Mesendoderm (in vitro differentiated cells): ENCODE measurements around the gene TNFAIP1.

Source experiments
- DNase-seq: peaks from one replicate; pipeline ENCODE4 v3.0.0; 2013
- H2AK5ac ChIP-seq: 2 replicates; pipeline ENCODE4 v1.6.1; 2013; ENCODE audit warnings: low read length, inconsistent platforms
- H2BK120ac ChIP-seq: 2 replicates; pipeline ENCODE4 v1.6.1; 2013; ENCODE audit warnings: low read depth, mild to moderate bottlenecking, low read length, moderate library complexity, mixed read lengths
- H2BK15ac ChIP-seq: replicated peaks from 2 replicates; pipeline ENCODE4 v1.6.1; 2013; ENCODE audit warnings: low read depth, mild to moderate bottlenecking, moderate library complexity
- H2BK5ac ChIP-seq: 2 replicates; pipeline ENCODE4 v1.6.1; 2013; ENCODE audit warnings: low read length, inconsistent platforms
- H3K18ac ChIP-seq: 2 replicates; pipeline ENCODE4 v1.6.1; 2013; ENCODE audit warnings: mild to moderate bottlenecking, low read length, mixed read lengths
- H3K23ac ChIP-seq: one replicate; pipeline ENCODE4 v1.6.1; 2013; ENCODE audit warnings: low read length
- H3K27ac ChIP-seq: 2 replicates; pipeline ENCODE4 v1.5.1; 2013; ENCODE audit warnings: low read depth, mild to moderate bottlenecking, inconsistent platforms, low read length, moderate library complexity
- H3K27me3 ChIP-seq: 2 replicates; pipeline ENCODE4 v1.6.1; 2013; ENCODE audit warnings: low read length, control low read depth, mild to moderate bottlenecking, inconsistent platforms; ENCODE audit not compliant: insufficient read depth, poor library complexity
- H3K36me3 ChIP-seq: 2 replicates; pipeline ENCODE4 v1.6.1; 2013; ENCODE audit warnings: low read length, inconsistent platforms; ENCODE audit not compliant: control insufficient read depth, insufficient read depth
- H3K4ac ChIP-seq: one replicate; pipeline ENCODE4 v1.6.1; 2013; ENCODE audit warnings: low read depth, mild to moderate bottlenecking, low read length, moderate library complexity
- H3K4me1 ChIP-seq: 2 replicates; pipeline ENCODE4 v1.6.1; 2013; ENCODE audit warnings: low read depth, low read length, inconsistent platforms; ENCODE audit not compliant: control insufficient read depth
- H3K4me2 ChIP-seq: 2 replicates; pipeline ENCODE4 v1.6.1; 2013; ENCODE audit warnings: low read length
- H3K4me3 ChIP-seq: 2 replicates; pipeline ENCODE4 v1.5.1; 2013; ENCODE audit warnings: mild to moderate bottlenecking, low read length
- H3K56ac ChIP-seq: one replicate; pipeline ENCODE4 v1.6.1; 2013; ENCODE audit warnings: low read length
- H3K79me1 ChIP-seq: 2 replicates; pipeline ENCODE4 v1.6.1; 2013; ENCODE audit warnings: low read length, inconsistent platforms
- H3K79me2 ChIP-seq: 2 replicates; pipeline ENCODE4 v1.6.1; 2013; ENCODE audit warnings: mild to moderate bottlenecking, low read length; ENCODE audit not compliant: control insufficient read depth, insufficient read depth
- H3K9ac ChIP-seq: 2 replicates; pipeline ENCODE4 v1.6.1; 2013; ENCODE audit warnings: low read length, inconsistent platforms
- H4K5ac ChIP-seq: one replicate; pipeline ENCODE4 v1.6.1; 2013; ENCODE audit warnings: low read length
- H4K8ac ChIP-seq: one replicate; pipeline ENCODE4 v1.6.1; 2013; ENCODE audit warnings: low read depth, mild to moderate bottlenecking, control low read depth, low read length, moderate library complexity
- WGBS: extraction: QIAGEN DNeasy Blood & Tissue Kit; methylation state at CpG from one replicate; pipeline ENCODE4 v1.1.7; 2013; ENCODE audit warnings: low lambda C conversion rate, missing lambda C conversion rate; ENCODE audit not compliant: insufficient coverage; ENCODE audit errors: extremely low coverage; 5-methylcytosine and 5-hydroxymethylcytosine counted together

Gene TNFAIP1

GRCh38 chr17:28388106-28388505, 52.5 kb downstream of the TNFAIP1 start:
- peaks cover 2% of the 10 kb centered on the region for H3K27me3 ChIP-seq
- H4K5ac ChIP-seq = no peak overlapping the region
- DNase-seq = no peak
- H3K4ac ChIP-seq = no peak overlapping the region
- H2AK5ac ChIP-seq = no peak overlapping the region
- no CpG with 5 or more reads among the region's 11 CpGs for WGBS
- H3K4me3 ChIP-seq = no peak overlapping the region
- H2BK120ac ChIP-seq = no peak overlapping the region
- no peaks in the 10 kb centered on the region for H3K4me1 ChIP-seq
- H3K4me2 ChIP-seq = no peak overlapping the region
- H3K18ac ChIP-seq = no peak overlapping the region
- no peak overlapping the region for H2BK5ac ChIP-seq
- H3K79me1 ChIP-seq = no peaks in the 10 kb centered on the region
- H2BK15ac ChIP-seq = no peak overlapping the region
- H4K8ac ChIP-seq = no peak overlapping the region
- H3K27ac ChIP-seq = no peak overlapping the region
- H3K36me3 ChIP-seq = no peaks in the 10 kb centered on the region
- H3K56ac ChIP-seq = no peak overlapping the region
- no peaks in the 10 kb centered on the region for H3K79me2 ChIP-seq
- H3K9ac ChIP-seq = no peak overlapping the region
- H3K23ac ChIP-seq = no peak overlapping the region

DNA sequence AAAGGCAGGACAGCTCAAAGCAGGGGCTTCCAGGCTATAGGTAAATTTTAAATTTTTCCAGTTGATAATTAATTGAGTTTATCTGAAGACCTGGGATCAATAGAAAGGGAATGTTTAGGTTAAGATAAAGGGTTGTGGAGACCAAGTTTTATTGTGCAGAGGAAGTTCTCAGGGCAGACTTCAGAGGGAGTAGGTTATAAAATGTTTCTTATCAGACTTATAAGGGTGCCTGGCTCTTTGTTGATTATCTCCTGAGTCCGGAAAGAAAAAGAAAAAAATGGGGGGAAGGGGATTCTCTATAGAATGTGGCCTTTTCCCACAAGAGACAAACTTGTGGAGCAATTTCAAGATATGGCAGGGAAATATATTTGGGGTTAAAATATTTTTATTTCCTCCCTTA, 54.6 kb downstream of the TNFAIP1 start:
- H3K36me3 ChIP-seq = no peaks in the 10 kb centered on the region
- no peaks in the 10 kb centered on the region for H3K79me2 ChIP-seq
- H3K4ac ChIP-seq = no peak overlapping the region
- H3K9ac ChIP-seq = no peak overlapping the region
- WGBS = no CpG with 5 or more reads among the region's 1 CpG
- H3K4me1 ChIP-seq = peaks cover 11% of the 10 kb centered on the region
- no peak overlapping the region for H3K56ac ChIP-seq
- no peak overlapping the region for H4K8ac ChIP-seq
- DNase-seq = no peak
- H3K4me2 ChIP-seq = no peak overlapping the region
- H2AK5ac ChIP-seq = no peak overlapping the region
- H3K4me3 ChIP-seq = no peak overlapping the region
- no peak overlapping the region for H2BK120ac ChIP-seq
- no peaks in the 10 kb centered on the region for H3K79me1 ChIP-seq
- no peak overlapping the region for H2BK15ac ChIP-seq
- H2BK5ac ChIP-seq = no peak overlapping the region
- H3K23ac ChIP-seq = no peak overlapping the region
- H3K27me3 ChIP-seq = peaks cover 2% of the 10 kb centered on the region
- no peak overlapping the region for H4K5ac ChIP-seq
- no peak overlapping the region for H3K27ac ChIP-seq
- no peak overlapping the region for H3K18ac ChIP-seq

- Histone ChIP-seq H3K27ac (no peak overlapping the region), H3K4me3 (no peak overlapping the region), H3K23ac (no peak overlapping the region), H2BK120ac (no peak overlapping the region), H3K27me3 (no peaks in the 10 kb centered on the region), H3K18ac (no peak overlapping the region), H4K5ac (no peak overlapping the region), H3K56ac (no peak overlapping the region), H2BK15ac (no peak overlapping the region), H3K4me1 (peaks cover 14% of the 10 kb centered on the region), H2BK5ac (no peak overlapping the region), H2AK5ac (no peak overlapping the region), H3K79me1 (no peaks in the 10 kb centered on the region), H3K79me2 (no peaks in the 10 kb centered on the region), H4K8ac (no peak overlapping the region), H3K9ac (no peak overlapping the region), H3K36me3 (no peaks in the 10 kb centered on the region), H3K4me2 (no peak overlapping the region), H3K4ac (no peak overlapping the region)
- no CpG with 5 or more reads among the region's 2 CpGs for WGBS
- DNase-seq = no peak
Observed at GRCh38 chr17:28390563-28390962, 55.0 kb downstream of the TNFAIP1 start.

- Histone ChIP-seq H4K5ac (no peak overlapping the region), H2AK5ac (no peak overlapping the region), H3K27ac (no peak overlapping the region)
Observed at GRCh38 chr17:28390984-28391383, 55.4 kb downstream of the TNFAIP1 start.

DNA sequence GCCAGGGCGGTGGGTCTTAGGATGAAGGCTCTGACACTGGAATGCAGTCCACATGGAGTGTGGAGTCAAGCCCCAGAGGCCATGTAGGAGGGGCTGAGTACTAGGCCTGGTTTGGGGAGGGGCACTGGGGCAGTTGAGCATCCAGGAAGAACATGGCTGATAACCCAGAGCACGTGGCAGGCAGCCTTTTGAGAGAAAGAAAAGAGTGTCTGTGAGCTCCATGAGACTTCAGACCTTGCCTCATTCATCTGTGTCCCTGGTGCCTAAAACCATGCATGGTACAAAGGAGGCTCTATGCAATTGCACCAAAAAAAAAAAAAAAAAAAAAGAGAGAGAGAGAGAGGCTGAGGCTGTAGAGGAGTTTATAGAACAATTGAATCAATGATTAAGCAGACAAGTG, 55.8 kb downstream of the TNFAIP1 start:
- no peak for DNase-seq

More at GRCh38 chr17:28390984-28391383, 55.4 kb downstream of the TNFAIP1 start:
- no peak for DNase-seq
- Histone ChIP-seq H4K8ac (no peak overlapping the region), H3K18ac (no peak overlapping the region), H3K4me2 (no peak overlapping the region), H3K4me3 (no peak overlapping the region), H3K23ac (no peak overlapping the region), H3K79me1 (no peaks in the 10 kb centered on the region), H2BK15ac (no peak overlapping the region), H3K27me3 (no peaks in the 10 kb centered on the region), H3K36me3 (no peaks in the 10 kb centered on the region), H3K79me2 (no peaks in the 10 kb centered on the region), H3K56ac (no peak overlapping the region), H2BK5ac (no peak overlapping the region), H3K4ac (no peak overlapping the region), H3K4me1 (peaks cover 19% of the 10 kb centered on the region), H3K9ac (no peak overlapping the region), H2BK120ac (no peak overlapping the region)
- no CpG with 5 or more reads among the region's 1 CpG for WGBS

GRCh38 chr17:28392491-28392890, 56.9 kb downstream of the TNFAIP1 start:
- no peak overlapping the region for H3K56ac ChIP-seq
- H3K9ac ChIP-seq = no peak overlapping the region
- H2BK5ac ChIP-seq = no peak overlapping the region
- H3K4ac ChIP-seq = no peak overlapping the region
- H3K27ac ChIP-seq = no peak overlapping the region
- no peak overlapping the region for H3K4me3 ChIP-seq
- no peak overlapping the region for H4K5ac ChIP-seq
- H3K18ac ChIP-seq = no peak overlapping the region
- H2BK120ac ChIP-seq = no peak overlapping the region
- H3K79me2 ChIP-seq = no peaks in the 10 kb centered on the region
- no peak overlapping the region for H3K23ac ChIP-seq
- no peak overlapping the region for H2AK5ac ChIP-seq
- no CpG with 5 or more reads among the region's 10 CpGs for WGBS
- no peak overlapping the region for H4K8ac ChIP-seq
- no peak overlapping the region for H2BK15ac ChIP-seq
- no peaks in the 10 kb centered on the region for H3K79me1 ChIP-seq
- no peak for DNase-seq
- H3K4me2 ChIP-seq = no peak overlapping the region
- H3K36me3 ChIP-seq = no peaks in the 10 kb centered on the region
- peaks cover 22% of the 10 kb centered on the region for H3K4me1 ChIP-seq
- H3K27me3 ChIP-seq = no peaks in the 10 kb centered on the region

More for the DNA sequence above, 55.8 kb downstream of the TNFAIP1 start:
- no peak overlapping the region for H3K9ac ChIP-seq
- no CpG with 5 or more reads among the region's 2 CpGs for WGBS
- H2BK5ac ChIP-seq = no peak overlapping the region
- no peak overlapping the region for H4K5ac ChIP-seq
- no peak overlapping the region for H2BK120ac ChIP-seq
- H3K36me3 ChIP-seq = no peaks in the 10 kb centered on the region
- no peak overlapping the region for H2BK15ac ChIP-seq
- H3K79me1 ChIP-seq = no peaks in the 10 kb centered on the region
- no peaks in the 10 kb centered on the region for H3K79me2 ChIP-seq
- no peak overlapping the region for H3K18ac ChIP-seq
- no peak overlapping the region for H4K8ac ChIP-seq
- no peak overlapping the region for H3K4me3 ChIP-seq
- H3K27ac ChIP-seq = no peak overlapping the region
- no peak overlapping the region for H2AK5ac ChIP-seq
- H3K23ac ChIP-seq = no peak overlapping the region
- H3K56ac ChIP-seq = no peak overlapping the region
- H3K4me1 ChIP-seq = peaks cover 19% of the 10 kb centered on the region
- no peak overlapping the region for H3K4me2 ChIP-seq
- H3K27me3 ChIP-seq = no peaks in the 10 kb centered on the region
- no peak overlapping the region for H3K4ac ChIP-seq
